ENCODE data around the gene ERICH4. TPM values are rescaled to one million over a fixed set of nuclear protein-coding genes. Genes with fewer than 3 reads are reported as not detected.

Gene ERICH4
- total and polyA plus RNA-seq, 2 donors (not counting 1 experiment from before 2014, with no cell fraction given), result not detected

DNA sequence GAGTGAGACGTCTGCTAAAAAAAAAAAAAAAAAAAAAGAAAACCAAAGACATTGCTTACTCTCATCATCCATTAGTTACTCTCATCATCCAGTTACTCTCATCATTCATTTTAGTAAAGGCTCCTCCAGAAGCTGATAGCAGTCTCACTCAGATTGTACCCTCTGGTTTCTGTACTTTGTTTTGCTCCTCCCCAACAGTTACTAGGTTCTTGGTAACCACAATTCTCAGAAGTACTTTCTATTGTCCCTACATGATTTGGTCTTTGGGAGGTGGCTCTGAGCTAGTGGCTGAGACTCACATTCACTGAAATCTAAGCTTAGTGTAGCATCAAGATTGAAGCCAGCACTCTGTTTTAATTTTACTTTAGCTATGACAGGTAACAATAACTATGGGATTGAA is 14.3 kb downstream of the ERICH4 start:
- H3K79me2 ChIP-seq (ENCODE audit: control insufficient read depth, insufficient read depth, low read length), result no peaks in the 10 kb centered on the region

GRCh38 chr19:41462497-41462896 is 19.5 kb downstream of the ERICH4 start:
- Histone ChIP-seq H4K20me1 (ENCODE audit: control insufficient read depth, insufficient read depth, low read length, poor library complexity, severe bottlenecking) (no peaks in the 10 kb centered on the region), H3K79me2 (ENCODE audit: control insufficient read depth, insufficient read depth, low read length) (no peaks in the 10 kb centered on the region), H3K9me3 (ENCODE audit: control extremely low read depth in 1 of 3, control insufficient read depth in 2 of 3, insufficient read depth in 1 of 3, low read length in 2 of 3) (no peaks in the 10 kb centered on the region), H3K27ac (ENCODE audit: low read length in 2 of 2) (peak overlapping the region; percentile 87 to 92), H3K4me3 (ENCODE audit: control extremely low read depth in 1 of 5, extremely low read depth in 1 of 5, insufficient read depth in 1 of 5, low read depth in 2 of 5, low read length in 4 of 5) (no peak overlapping the region), H2AFZ (ENCODE audit: insufficient read depth, low read depth, low read length, poor library complexity, severe bottlenecking) (no peak overlapping the region), H3K36me3 (replicated peaks in 1 of 2; ENCODE audit: control extremely low read depth in 1 of 2, control insufficient read depth in 1 of 2, extremely low read depth in 1 of 2, insufficient read depth in 2 of 2, low read length in 1 of 2) (no peaks in the 10 kb centered on the region), H3K9ac (ENCODE audit: low read length) (no peak overlapping the region), H3K27me3 (replicated peaks in 1 of 4; ENCODE audit: control extremely low read depth in 1 of 4, control insufficient read depth in 3 of 4, insufficient read depth in 4 of 4, low read length in 3 of 4) (peaks cover 0 to 3% (median 1%) of the 10 kb centered on the region in 4 experiments), H3K4me2 (replicated peaks; ENCODE audit: low read depth, low read length, poor library complexity, severe bottlenecking) (no peak overlapping the region), H3K4me1 (ENCODE audit: control insufficient read depth in 2 of 2, insufficient read depth in 2 of 2, low read length in 2 of 2) (peaks cover 20 to 25% of the 10 kb centered on the region in 2 donors)
- 87% methylated on average over 5 of the region's 6 CpGs for WGBS (ENCODE audit: insufficient coverage)
- no peaks in the 10 kb centered on the region for H3K9me3 Mint-ChIP-seq (ENCODE audit: insufficient read depth)
- H3K27ac Mint-ChIP-seq, result peak overlapping the region; percentile 99
- H3K4me1 Mint-ChIP-seq, result peaks cover 28% of the 10 kb centered on the region
- H3K4me3 Mint-ChIP-seq, result no peak overlapping the region
- intact Hi-C loops (cut with micrococcal nuclease), result no loop called here
- ATAC-seq (ENCODE audit: low read depth) (no peak), DNase-seq (no peak)
- CTCF ChIA-PET, result interaction anchor here (1.7 kb wide), 1 partner anchor 13 kb away, joined by 13 read pairs; no protein-coding TSS in a partner anchor
- TF ChIP-seq, protein P1, sequence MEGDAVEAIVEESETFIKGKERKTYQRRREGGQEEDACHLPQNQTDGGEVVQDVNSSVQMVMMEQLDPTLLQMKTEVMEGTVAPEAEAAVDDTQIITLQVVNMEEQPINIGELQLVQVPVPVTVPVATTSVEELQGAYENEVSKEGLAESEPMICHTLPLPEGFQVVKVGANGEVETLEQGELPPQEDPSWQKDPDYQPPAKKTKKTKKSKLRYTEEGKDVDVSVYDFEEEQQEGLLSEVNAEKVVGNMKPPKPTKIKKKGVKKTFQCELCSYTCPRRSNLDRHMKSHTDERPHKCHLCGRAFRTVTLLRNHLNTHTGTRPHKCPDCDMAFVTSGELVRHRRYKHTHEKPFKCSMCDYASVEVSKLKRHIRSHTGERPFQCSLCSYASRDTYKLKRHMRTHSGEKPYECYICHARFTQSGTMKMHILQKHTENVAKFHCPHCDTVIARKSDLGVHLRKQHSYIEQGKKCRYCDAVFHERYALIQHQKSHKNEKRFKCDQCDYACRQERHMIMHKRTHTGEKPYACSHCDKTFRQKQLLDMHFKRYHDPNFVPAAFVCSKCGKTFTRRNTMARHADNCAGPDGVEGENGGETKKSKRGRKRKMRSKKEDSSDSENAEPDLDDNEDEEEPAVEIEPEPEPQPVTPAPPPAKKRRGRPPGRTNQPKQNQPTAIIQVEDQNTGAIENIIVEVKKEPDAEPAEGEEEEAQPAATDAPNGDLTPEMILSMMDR (IDR thresholded peaks at IDR 0.05), result no peak
- TF ChIP-seq EZH2 (IDR thresholded peaks at IDR 0.05; ENCODE audit: borderline replicate concordance, insufficient read depth, low read depth, low read length, poor library complexity, severe bottlenecking), result no peak
- POLR2A ChIA-PET, result no interaction called here
- H3K27me3 Mint-ChIP-seq, result peaks cover 14% of the 10 kb centered on the region

More for the DNA sequence above, 14.3 kb downstream of the ERICH4 start:
- POLR2A ChIA-PET, result interaction anchor here (1.4 kb wide), 1 partner anchor 106 kb away, joined by 3 read pairs; no protein-coding TSS in a partner anchor
- H3K4me1 ChIP-seq (ENCODE audit: control insufficient read depth in 2 of 2, insufficient read depth in 2 of 2, low read length in 2 of 2), result peaks cover 8 to 12% of the 10 kb centered on the region in 2 donors
- no peaks in the 10 kb centered on the region for H3K36me3 ChIP-seq (replicated peaks in 1 of 2; ENCODE audit: control extremely low read depth in 1 of 2, control insufficient read depth in 1 of 2, extremely low read depth in 1 of 2, insufficient read depth in 2 of 2, low read length in 1 of 2)
- CTCF ChIA-PET, result interaction anchor here (0.6 to 2.3 kb wide), 7 partner anchors 8 to 139 kb away, joined by 3 to 15 read pairs (median 4); no protein-coding TSS in a partner anchor
- H2AFZ ChIP-seq (ENCODE audit: insufficient read depth, low read depth, low read length, poor library complexity, severe bottlenecking), result no peak overlapping the region
- H3K27ac Mint-ChIP-seq, result no peak overlapping the region
- H3K4me3 Mint-ChIP-seq, result no peak overlapping the region
- H3K9me3 Mint-ChIP-seq (ENCODE audit: insufficient read depth), result no peaks in the 10 kb centered on the region
- H3K9me3 ChIP-seq (ENCODE audit: control extremely low read depth in 1 of 3, control insufficient read depth in 2 of 3, insufficient read depth in 1 of 3, low read length in 2 of 3), result no peaks in the 10 kb centered on the region
- H4K20me1 ChIP-seq (ENCODE audit: control insufficient read depth, insufficient read depth, low read length, poor library complexity, severe bottlenecking), result no peaks in the 10 kb centered on the region
- no peak overlapping the region for H3K4me2 ChIP-seq (replicated peaks; ENCODE audit: low read depth, low read length, poor library complexity, severe bottlenecking)
- whole genome bisulfite sequencing (ENCODE audit: insufficient coverage), result no CpG with 5 or more reads among the region's 1 CpG
- peaks cover 6% of the 10 kb centered on the region for H3K27me3 Mint-ChIP-seq
- DNase-seq, result no peak
- no peaks in the 10 kb centered on the region for H3K27me3 ChIP-seq (replicated peaks in 1 of 4; ENCODE audit: control extremely low read depth in 1 of 4, control insufficient read depth in 3 of 4, insufficient read depth in 4 of 4, low read length in 3 of 4)
- H3K4me3 ChIP-seq (ENCODE audit: control extremely low read depth in 1 of 5, extremely low read depth in 1 of 5, insufficient read depth in 1 of 5, low read depth in 2 of 5, low read length in 4 of 5), result no peak overlapping the region
- no peak overlapping the region for H3K27ac ChIP-seq (ENCODE audit: low read length in 2 of 2)
- ATAC-seq (ENCODE audit: low read depth), result peak; percentile 41
- intact Hi-C loops (cut with micrococcal nuclease), result no loop called here
- H3K4me1 Mint-ChIP-seq, result peaks cover 30% of the 10 kb centered on the region
- H3K9ac ChIP-seq (ENCODE audit: low read length), result no peak overlapping the region
- TF ChIP-seq, protein P1 (IDR thresholded peaks at IDR 0.05), result no peak
- TF ChIP-seq EZH2 (IDR thresholded peaks at IDR 0.05; ENCODE audit: borderline replicate concordance, insufficient read depth, low read depth, low read length, poor library complexity, severe bottlenecking), result no peak

Measured in B cell (primary cell).